Endothelial cell of umbilical vein (primary cell): ENCODE data around the gene PLN. TPM values are rescaled to one million over a fixed set of nuclear protein-coding genes. Genes with fewer than 3 reads are reported as not detected.

Source experiments
- BruUV-seq: library from RNA; stranded (reverse); fragments of 400-500 nt; replicated peaks from 2 replicates; lab custom pipeline; 2021; lab: Mats Ljungman, UMichigan
- CTCF ChIA-PET: fragments of 300-600, 350-600 bp; sonication (Branson Sonifier 250); formaldehyde crosslinking; loops from one replicate; lab custom pipeline; 2021; ENCODE audit warnings: antibody characterized with exemption, inconsistent platforms; lab: Charles Lee
- POLR2A ChIA-PET: fragments of 300-600, 350-600 bp; sonication (Branson Sonifier 250); formaldehyde crosslinking; loops from one replicate; lab custom pipeline; 2021; ENCODE audit warnings: antibody characterized with exemption, inconsistent platforms; lab: Charles Lee
- DNase-seq: peaks from one replicate; pipeline ENCODE4 v3.0.0-alpha.2; 2011; ENCODE audit warnings: low read depth, low spot score
- FAIRE-seq: peaks from 2 replicates; lab custom pipeline; 2011; peaks lifted over from hg19 to GRCh38; lab: Jason Lieb, UNC
- H2AFZ ChIP-seq: 2 replicates; pipeline ENCODE4 v1.6.0; 2012; ENCODE audit warnings: low read depth, low read length, control low read depth, inconsistent platforms
- H3K27ac ChIP-seq: 2 replicates; pipeline ENCODE4 v1.5.1; 2011; ENCODE audit warnings: low read depth, mild to moderate bottlenecking, control low read depth, low read length, moderate library complexity; ENCODE audit not compliant: insufficient read depth
- H3K27me3 ChIP-seq, 2 experiments: 2 replicates each; pipeline versions ENCODE4 v1.6.0 to v1.6.1; 2011; ENCODE audit warnings: low read length in 2 of 2, mixed read lengths in 1 of 2; ENCODE audit not compliant: control insufficient read depth in 2 of 2, insufficient read depth in 2 of 2
- H3K36me3 ChIP-seq, 2 experiments: 2 replicates in 1 of 2; 3 replicates in 1 of 2; pipeline ENCODE4 v1.5.1; 2011; ENCODE audit warnings: low read length in 2 of 2, mild to moderate bottlenecking in 1 of 2, moderate library complexity in 1 of 2; ENCODE audit not compliant: control insufficient read depth in 2 of 2, insufficient read depth in 2 of 2; ENCODE audit errors: extremely low read depth in 1 of 2
- H3K4me1 ChIP-seq: 3 replicates; pipeline ENCODE4 v1.5.1; 2011; ENCODE audit warnings: mild to moderate bottlenecking, low read length; ENCODE audit not compliant: control insufficient read depth, insufficient read depth; ENCODE audit errors: extremely low read depth
- H3K4me2 ChIP-seq: 2 replicates; pipeline ENCODE4 v1.6.1; 2011; ENCODE audit warnings: low read length, control low read depth, mixed read lengths; ENCODE audit not compliant: insufficient read depth
- H3K4me3 ChIP-seq, 3 experiments: fragments of 200-600 bp in 1 of 3; sonication (generic), shearing (Covaris generic) in 1 of 3; replicated peaks in 1 of 3; 2 replicates each; pipeline ENCODE4 v1.5.1; 2011 to 2016; ENCODE audit warnings: control low read depth in 3 of 3, low read length in 3 of 3, mild to moderate bottlenecking in 2 of 3, inconsistent platforms in 1 of 3, low read depth in 1 of 3, moderate library complexity in 1 of 3; ENCODE audit not compliant: insufficient read depth in 1 of 3
- H3K79me2 ChIP-seq: 2 replicates; pipeline ENCODE4 v1.6.0; 2012; ENCODE audit warnings: low read length, inconsistent platforms; ENCODE audit not compliant: control insufficient read depth, insufficient read depth
- H3K9ac ChIP-seq: replicated peaks from 2 replicates; pipeline ENCODE3; 2011; ENCODE audit warnings: low read length, control low read depth; ENCODE audit not compliant: insufficient read depth; ENCODE audit errors: extremely low read depth
- H3K9me1 ChIP-seq: replicated peaks from 3 replicates; pipeline ENCODE4 v1.6.0; 2011; ENCODE audit warnings: mild to moderate bottlenecking, low read length; ENCODE audit not compliant: control insufficient read depth, insufficient read depth; ENCODE audit errors: extremely low read depth
- H3K9me3 ChIP-seq: replicated peaks from 2 replicates; pipeline ENCODE4 v1.5.1; 2012; ENCODE audit warnings: low read length, inconsistent platforms; ENCODE audit not compliant: control insufficient read depth, insufficient read depth
- H4K20me1 ChIP-seq: replicated peaks from 2 replicates; pipeline ENCODE3; 2011; ENCODE audit warnings: mild to moderate bottlenecking, low read length; ENCODE audit not compliant: control insufficient read depth, insufficient read depth; ENCODE audit errors: extremely low read depth
- EZH2 ChIP-seq: IDR thresholded peaks from 2 replicates; pipeline ENCODE4 v1.6.1; 2012; ENCODE audit warnings: borderline replicate concordance, low read depth, mild to moderate bottlenecking, moderate library complexity, low read length, inconsistent platforms; ENCODE audit not compliant: severe bottlenecking
- FOS ChIP-seq: IDR thresholded peaks from 2 replicates; pipeline ENCODE4 v1.6.1; 2011; ENCODE audit warnings: mild to moderate bottlenecking, low read length, moderate library complexity, borderline replicate concordance; ENCODE audit not compliant: insufficient read depth
- GATA2 ChIP-seq: IDR thresholded peaks from 2 replicates; pipeline ENCODE4 v1.7.0; 2011; ENCODE audit warnings: low read depth, mild to moderate bottlenecking, moderate library complexity, mixed read lengths, low read length; ENCODE audit not compliant: insufficient read length, insufficient read depth
- JUN ChIP-seq: IDR thresholded peaks from 2 replicates; pipeline ENCODE4 v1.6.1; 2011; ENCODE audit warnings: borderline replicate concordance, low read depth; ENCODE audit not compliant: insufficient read length, insufficient read depth
- MAX ChIP-seq: IDR thresholded peaks from 2 replicates; pipeline ENCODE4 v1.6.1; 2011; ENCODE audit not compliant: insufficient read depth, insufficient read length
- MYC ChIP-seq: IDR thresholded peaks from one replicate; pipeline ENCODE4 v1.6.1; 2011; ENCODE audit warnings: mild to moderate bottlenecking, low read depth, low read length
- POLR2A ChIP-seq: IDR thresholded peaks from 2 replicates; pipeline ENCODE4 v1.6.1; 2012; ENCODE audit warnings: low read depth, mild to moderate bottlenecking, control low read depth, low read length
- POLR2AphosphoS5 ChIP-seq: IDR thresholded peaks from 2 replicates; pipeline ENCODE4 v1.6.1; 2012; ENCODE audit warnings: low read depth, mild to moderate bottlenecking, control low read depth, low read length, moderate library complexity; ENCODE audit not compliant: insufficient read depth
- dilution Hi-C: fragments of 300-500 bp; cut with MboI; formaldehyde crosslinking; loops from one replicate; pipeline ENCODE4 v1.15.0; 2019; ENCODE audit warnings: low sequenced_read_pairs; ENCODE audit not compliant: extremely low pct_ligation_motif_present
- intact Hi-C: fragments of 100-400 bp; cut with micrococcal nuclease; formaldehyde crosslinking; loops from one replicate; pipeline ENCODE4 v1.10.0; 2022
- polyA plus RNA-seq, 4 experiments: library from polyadenylated mRNA; depleted of rRNA in 3 of 4; stranded (reverse) in 3 of 4; unstranded in 1 of 4; fragments of >200 nt; gene quantifications; 2 replicates each; pipeline versions ENCODE4 v1.2.1 to v1.2.3, GENCODE V29; 2011 to 2012; ENCODE audit warnings: missing spikeins in 1 of 4
- total RNA-seq: library from RNA; stranded (reverse); gene quantifications from 2 replicates; pipeline ENCODE4 v1.2.3, GENCODE V29; 2021

Gene PLN
- total and polyA plus RNA-seq, 2 donors (not counting 3 experiments of a cell fraction or from before 2014, with no cell fraction given) = not detected

- Histone ChIP-seq H3K9ac (no peak overlapping the region), H3K4me2 (no peak overlapping the region), H2AFZ (no peak overlapping the region), H3K27ac (no peak overlapping the region), H4K20me1 (no peaks in the 10 kb centered on the region), H3K4me3 (no peak overlapping the region), H3K9me1 (no peaks in the 10 kb centered on the region), H3K4me1 (no peaks in the 10 kb centered on the region), H3K79me2 (no peaks in the 10 kb centered on the region), H3K9me3 (no peaks in the 10 kb centered on the region), H3K36me3 (no peaks in the 10 kb centered on the region), H3K27me3 (no peaks in the 10 kb centered on the region)
- TF ChIP-seq FOS = no peak
- no peak for TF ChIP-seq POLR2AphosphoS5
- TF ChIP-seq GATA2 = no peak
- no peak for TF ChIP-seq EZH2
- no peak for TF ChIP-seq MAX
- no peak for TF ChIP-seq MYC
- TF ChIP-seq POLR2A = no peak
- dilution Hi-C loops = no loop called here
- CTCF ChIA-PET = interaction anchor here (1.5 kb wide), 1 partner anchor 217 kb away, joined by 4 read pairs; no protein-coding TSS in a partner anchor
- intact Hi-C loops = no loop called here
- DNase-seq (no peak), FAIRE-seq (no peak)
- no TSS peak for BruUV-seq
- POLR2A ChIA-PET = no interaction called here
These were observed 46.3 kb upstream of the PLN start for GRCh38 chr6:118501765-118502164.

GRCh38 chr6:118502169-118502568 is 45.9 kb upstream of the PLN start:
- Histone ChIP-seq H3K4me1 (no peaks in the 10 kb centered on the region), H3K9me3 (no peaks in the 10 kb centered on the region), H3K9ac (no peak overlapping the region), H3K4me3 (no peak overlapping the region), H3K27ac (no peak overlapping the region), H3K36me3 (no peaks in the 10 kb centered on the region), H3K79me2 (no peaks in the 10 kb centered on the region), H2AFZ (no peak overlapping the region), H3K9me1 (no peaks in the 10 kb centered on the region), H3K27me3 (no peaks in the 10 kb centered on the region), H4K20me1 (no peaks in the 10 kb centered on the region), H3K4me2 (no peak overlapping the region)
- FAIRE-seq (no peak), DNase-seq (no peak)
- intact Hi-C loops = no loop called here
- ChIA-PET POLR2A (no interaction called here), CTCF (no interaction called here)
- dilution Hi-C loops = no loop called here
- no TSS peak for BruUV-seq
- TF ChIP-seq JUN (no peak), POLR2AphosphoS5 (no peak), POLR2A (no peak)
